Stimulated activated CD4-positive, alpha-beta T cell treated with anti-CD3 and anti-CD28 coated beads, Interleukin-4, amount 100 ng/mL, for 4 hours (primary cell): ENCODE measurements around the gene TPD52L1.

Experiments used
- DNase-seq, 2 experiments: peaks; one replicate each; pipeline ENCODE4 v3.0.0-alpha.2; 2020

Gene TPD52L1

DNA sequence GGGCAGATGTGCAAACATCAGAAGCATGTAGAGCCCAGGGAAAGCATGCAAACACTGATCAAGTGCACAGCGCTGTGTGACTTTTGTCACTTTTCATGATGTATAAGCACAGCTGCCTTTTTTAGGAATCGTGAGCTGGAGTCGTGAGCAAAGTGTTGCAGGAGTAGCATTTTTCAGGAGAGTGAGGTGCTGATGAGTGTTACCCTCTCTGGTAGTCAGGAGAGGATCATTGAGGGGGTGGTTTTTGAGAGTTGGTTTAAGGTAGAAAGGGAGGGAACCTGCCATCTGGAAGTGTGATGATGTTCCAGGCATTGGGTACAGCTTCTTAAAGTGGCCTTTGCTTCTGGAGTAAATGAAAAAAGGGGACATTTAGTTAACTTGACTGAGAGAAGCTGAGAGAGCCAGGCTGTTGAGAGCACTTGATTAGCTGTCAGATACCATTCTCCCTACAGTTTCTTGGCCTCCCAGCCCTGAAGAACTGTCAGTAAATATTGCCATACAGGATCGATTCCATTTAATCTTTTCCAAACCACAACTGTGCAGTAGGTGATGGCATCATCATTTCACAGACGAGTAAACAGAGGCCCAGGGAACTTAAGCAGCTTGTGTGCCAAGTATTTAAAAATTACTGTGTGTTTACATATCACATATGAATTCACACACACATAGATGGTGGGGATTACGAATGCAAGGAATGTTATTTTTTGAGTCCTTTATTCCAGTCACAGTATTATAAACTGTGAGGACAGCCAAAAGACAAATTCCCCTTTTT, 28.9 kb downstream of the TPD52L1 start:
- DNase-seq, result no peak

DNA sequence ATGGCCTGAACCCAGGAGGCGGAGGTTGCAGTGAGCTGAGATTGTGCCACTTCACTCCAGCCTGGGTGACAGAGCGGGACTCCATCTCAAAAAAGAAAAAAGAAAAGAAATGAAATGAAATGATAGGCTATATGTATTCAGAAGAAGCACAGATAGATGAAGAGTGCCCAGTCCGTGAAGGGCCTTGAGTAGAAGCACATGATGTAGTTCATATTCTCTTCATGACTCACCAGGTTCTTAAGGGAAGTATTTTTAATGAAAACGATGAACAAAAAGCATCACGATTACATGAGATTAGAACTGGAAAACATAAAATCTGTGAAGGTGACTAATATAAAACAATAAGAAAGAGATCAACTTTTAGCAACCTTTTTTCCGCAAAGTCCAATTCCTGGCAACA, 29.8 kb downstream of the TPD52L1 start:
- no peak for DNase-seq

- no peak for DNase-seq
Observed at GRCh38 chr6:125188037-125188436, 34.5 kb downstream of the TPD52L1 start.

- no peak for DNase-seq
Observed at GRCh38 chr6:125188594-125189203, 35.1 kb downstream of the TPD52L1 start.

DNA sequence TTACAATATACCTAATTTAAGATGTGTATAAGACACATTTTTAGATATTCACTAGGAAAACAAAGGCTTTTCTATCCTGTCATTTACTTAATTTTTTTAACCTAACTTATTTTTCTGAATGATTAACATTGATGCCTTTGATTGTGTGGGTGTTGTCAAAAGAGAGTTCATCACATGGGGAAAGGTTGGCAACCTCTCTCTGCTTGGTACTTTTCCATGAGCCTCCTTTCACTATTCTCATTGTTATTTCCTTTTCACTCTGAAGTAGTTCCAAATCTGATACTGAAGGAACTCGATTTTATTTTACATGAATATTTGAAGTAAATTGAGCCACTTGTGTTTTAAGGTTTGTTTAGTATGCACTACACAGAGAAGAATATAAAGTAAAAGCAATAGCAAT, 35.9 kb downstream of the TPD52L1 start:
- no peak for DNase-seq

- no peak for DNase-seq
Observed at GRCh38 chr6:125190667-125191066, 37.1 kb downstream of the TPD52L1 start.

- DNase-seq, result peak; percentile 39 to 46
Observed at GRCh38 chr6:125191916-125192609, 38.5 kb downstream of the TPD52L1 start.

DNA sequence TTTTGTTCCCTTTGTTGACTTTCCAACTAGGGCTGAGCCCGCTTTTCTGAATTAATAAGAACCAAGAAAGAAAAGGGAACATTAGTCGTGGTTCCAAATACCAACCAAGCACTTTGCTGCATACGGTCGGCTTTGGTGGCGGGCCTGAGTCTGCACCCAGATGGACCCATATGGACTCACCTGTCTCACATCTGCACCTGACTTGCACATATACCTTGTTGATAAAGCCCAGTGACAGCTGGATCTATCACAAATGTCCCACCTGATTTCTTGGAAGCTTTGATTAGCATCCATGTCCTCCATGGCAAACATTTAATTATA, 39.0 kb downstream of the TPD52L1 start:
- no peak for DNase-seq

GRCh38 chr6:125193208-125193607, 39.6 kb downstream of the TPD52L1 start:
- no peak for DNase-seq

GRCh38 chr6:125194941-125195340, 41.4 kb downstream of the TPD52L1 start:
- DNase-seq, result no peak

- no peak for DNase-seq
Observed at GRCh38 chr6:125195526-125195925, 42.0 kb downstream of the TPD52L1 start.

GRCh38 chr6:125196613-125197012, 43.0 kb downstream of the TPD52L1 start:
- no peak for DNase-seq

- no peak for DNase-seq
Observed at GRCh38 chr6:125197795-125198269, 44.3 kb downstream of the TPD52L1 start.

DNA sequence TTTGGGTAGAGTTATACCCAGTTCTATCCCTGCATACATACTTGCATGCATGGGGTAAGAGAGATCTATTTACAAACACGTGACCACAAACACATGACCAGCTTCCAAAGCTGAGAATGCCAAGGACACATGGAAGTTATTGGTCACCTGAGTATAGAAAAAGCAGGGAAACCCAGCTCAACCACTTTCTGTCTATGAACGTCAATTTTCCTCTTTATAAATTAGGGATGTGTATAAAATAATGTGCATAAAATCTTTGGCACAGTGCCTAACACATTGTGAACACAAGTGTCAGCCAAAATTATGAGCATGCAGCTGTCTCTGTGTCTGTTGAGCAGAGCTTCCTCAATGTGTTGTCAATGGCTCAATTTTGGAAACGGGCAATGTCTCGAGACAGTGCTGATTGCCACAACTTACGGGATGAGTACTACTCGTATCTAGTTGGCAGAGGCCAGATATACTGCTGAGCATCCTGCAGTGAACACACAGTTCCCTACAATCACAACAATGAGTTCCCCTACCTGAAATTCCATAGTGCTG, 44.9 kb downstream of the TPD52L1 start:
- DNase-seq, result no peak

DNA sequence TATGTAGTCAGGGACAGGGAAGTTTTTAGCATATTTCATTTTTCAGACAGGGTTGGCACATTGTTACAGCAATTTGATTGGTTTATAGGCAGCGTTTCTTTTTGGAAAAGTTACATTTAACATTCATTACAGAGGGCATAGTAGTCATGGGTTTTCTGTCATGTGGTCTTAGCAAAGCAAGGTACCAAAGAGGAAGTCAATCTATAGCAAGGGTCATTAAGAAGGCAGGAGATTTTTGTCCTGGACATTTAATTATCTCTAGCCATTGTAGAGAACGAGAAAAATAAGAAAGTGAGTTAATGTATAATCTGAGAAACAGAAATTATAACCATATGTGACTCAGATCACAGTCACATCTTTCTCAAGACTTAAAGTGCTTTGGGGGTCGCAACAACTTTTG, 47.4 kb downstream of the TPD52L1 start:
- no peak for DNase-seq

GRCh38 chr6:125201961-125202729, 48.6 kb downstream of the TPD52L1 start:
- no peak for DNase-seq

DNA sequence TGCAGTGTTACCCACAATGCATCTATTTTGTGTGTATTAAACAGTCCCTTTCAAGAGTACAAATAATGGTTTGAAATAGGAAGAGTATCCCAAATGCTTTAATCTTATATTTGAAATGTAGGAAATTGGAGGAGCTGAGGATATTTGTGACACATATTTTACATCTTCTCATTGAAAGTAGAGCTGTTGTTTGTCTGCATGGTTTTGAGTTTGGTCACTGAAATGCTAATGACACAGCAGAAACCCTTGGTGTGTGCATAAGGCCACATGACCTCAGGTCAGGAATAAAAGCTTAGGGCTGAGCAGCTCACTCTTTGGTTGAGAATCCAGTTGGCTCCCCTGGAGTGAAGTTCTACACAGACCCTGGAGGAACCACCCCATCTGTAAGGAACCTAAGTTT, 49.8 kb downstream of the TPD52L1 start:
- DNase-seq, result no peak

- no peak for DNase-seq
Observed at GRCh38 chr6:125205931-125206330, 52.4 kb downstream of the TPD52L1 start.

DNA sequence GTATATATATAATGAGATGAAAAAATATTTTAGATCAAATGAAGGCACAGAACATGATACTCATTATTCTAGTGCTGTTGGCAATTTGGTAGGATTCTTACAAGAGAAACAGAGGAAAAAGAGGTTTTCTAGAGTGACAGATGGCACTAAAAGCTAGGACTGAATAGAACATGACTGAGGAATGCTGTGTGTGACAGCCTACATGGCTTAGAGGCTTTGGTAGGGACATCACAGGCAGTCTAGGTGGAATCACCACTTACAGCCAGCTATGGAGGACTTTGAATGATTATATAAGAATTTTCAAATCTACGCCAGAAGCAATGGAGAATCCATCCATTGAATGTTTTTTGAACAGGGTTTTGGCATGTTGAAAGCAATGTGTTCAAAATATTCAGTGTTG, 52.8 kb downstream of the TPD52L1 start:
- DNase-seq, result no peak

DNA sequence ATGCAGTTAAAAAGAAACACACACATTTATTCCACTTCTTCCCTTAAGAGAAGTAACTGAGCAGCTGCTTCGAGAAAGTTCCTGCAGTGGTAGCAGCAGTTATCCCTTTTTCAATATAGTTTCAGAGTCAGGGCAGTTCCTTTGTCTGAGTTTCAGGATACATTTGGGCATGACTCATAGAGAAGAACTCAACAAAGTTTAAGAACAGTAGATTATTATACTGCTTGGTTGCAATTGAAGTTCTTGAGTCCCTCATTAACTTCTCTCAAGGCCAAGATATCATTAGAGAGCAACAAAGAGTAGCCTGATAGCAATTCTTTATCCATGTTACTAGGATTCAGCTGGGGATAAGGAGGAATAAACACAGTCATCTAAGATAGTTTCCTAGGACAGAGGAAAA, 54.4 kb downstream of the TPD52L1 start:
- DNase-seq, result no peak

- DNase-seq, result no peak
Observed at GRCh38 chr6:125208625-125209249, 55.2 kb downstream of the TPD52L1 start.

DNA sequence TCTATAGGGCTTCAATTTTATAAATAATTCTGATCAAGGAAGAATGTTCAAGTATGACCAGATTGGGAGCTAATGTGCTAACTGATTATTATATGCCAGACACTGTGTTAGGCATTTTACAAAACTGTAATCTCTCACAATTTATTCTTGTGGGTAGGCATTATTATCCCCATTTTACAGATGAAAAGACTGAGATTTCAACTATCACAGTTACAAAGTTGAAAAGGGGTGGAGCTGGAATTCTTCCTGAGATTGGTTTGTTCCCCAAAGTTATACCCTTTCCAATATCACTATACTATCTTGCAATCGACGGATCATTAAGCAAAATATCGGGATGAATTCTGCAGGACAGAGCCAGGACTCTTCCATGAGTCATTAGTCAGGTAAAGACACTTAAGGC, 57.1 kb downstream of the TPD52L1 start:
- no peak for DNase-seq

- no peak for DNase-seq
Observed at GRCh38 chr6:125211352-125211751, 57.8 kb downstream of the TPD52L1 start.
